ENCODE measurements around the gene ANKH.

GRCh38 chr5:14745753-14746152, 125.8 kb downstream of the ANKH start:
- TF ChIP-seq YY1 (IDR thresholded peaks at IDR 0.05; ENCODE audit: insufficient read depth, insufficient read length) (no peak), ZNF274 (IDR thresholded peaks at IDR 0.05; ENCODE audit: low read depth, low read length) (no peak), SUZ12 (IDR thresholded peaks at IDR 0.05; ENCODE audit: extremely low read depth, insufficient read depth, insufficient read length) (no peak)
